HG03354 (cell line): ENCODE results near the gene METTL22.

Experiments
- ATAC-seq: cut with Tn5 transposase; IDR thresholded peaks from one replicate; pipeline ENCODE4 v1.9.1; 2021; ENCODE audit warnings: mild to moderate bottlenecking; ENCODE audit not compliant: unreplicated experiment, poor library complexity, severe bottlenecking

The METTL22 gene

GRCh38 chr16:8591451-8591850, 30.0 kb upstream of the METTL22 start:
- ATAC-seq, result no peak

GRCh38 chr16:8594149-8594666, 27.3 kb upstream of the METTL22 start:
- no peak for ATAC-seq

- ATAC-seq, result no peak
These were observed 25.7 kb upstream of the METTL22 start for GRCh38 chr16:8595783-8596182.

GRCh38 chr16:8596581-8596980, 24.9 kb upstream of the METTL22 start:
- ATAC-seq, result no peak

DNA sequence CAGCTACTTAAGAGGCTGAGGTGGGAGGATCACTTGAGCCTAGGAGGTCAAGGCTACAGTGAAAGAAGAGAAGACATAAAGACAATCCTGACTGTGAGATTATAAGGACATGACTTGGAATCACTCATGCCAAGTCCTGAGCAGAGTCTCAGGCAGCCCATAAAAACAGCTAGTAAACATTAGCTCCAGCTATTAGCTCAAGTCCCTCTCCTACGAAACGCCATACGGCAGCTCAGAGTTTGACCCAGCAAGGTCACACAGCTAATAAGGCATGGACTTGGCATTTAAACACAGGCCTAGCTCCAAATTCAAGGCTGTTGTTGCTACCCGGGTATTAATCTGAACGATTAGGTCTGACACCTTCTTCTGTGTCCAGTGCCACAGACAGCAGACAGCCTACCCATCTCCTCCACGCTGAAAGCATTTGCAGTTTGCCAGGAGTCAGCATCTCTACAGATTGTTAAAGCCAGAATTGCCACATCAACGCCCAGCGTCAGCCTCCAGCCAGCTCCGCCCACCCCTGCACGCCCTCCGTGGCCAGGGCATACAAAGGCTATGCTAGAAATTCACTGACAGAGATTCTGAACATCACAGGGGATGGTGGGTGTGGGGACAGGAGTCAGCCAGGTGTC, 21.2 kb upstream of the METTL22 start:
- ATAC-seq, result no peak

DNA sequence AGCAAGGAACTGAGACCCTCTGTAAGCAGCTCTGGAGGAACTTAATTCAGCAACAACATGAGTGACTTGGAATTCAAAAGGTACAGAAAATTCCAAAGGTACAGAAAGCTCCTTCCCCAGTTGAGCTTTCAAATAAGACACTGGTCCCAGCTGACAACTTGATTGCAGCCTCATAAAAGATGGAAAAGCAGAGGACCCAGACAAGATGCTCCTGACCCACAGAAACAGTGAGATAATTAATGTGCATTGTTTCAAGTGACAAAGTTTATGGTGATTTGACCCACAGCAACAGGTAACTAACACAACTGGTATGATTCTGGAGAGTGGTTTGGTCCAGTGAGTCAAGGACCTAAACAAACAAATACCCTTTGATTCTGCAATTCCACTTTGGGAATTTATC, 15.9 kb upstream of the METTL22 start:
- ATAC-seq, result no peak

DNA sequence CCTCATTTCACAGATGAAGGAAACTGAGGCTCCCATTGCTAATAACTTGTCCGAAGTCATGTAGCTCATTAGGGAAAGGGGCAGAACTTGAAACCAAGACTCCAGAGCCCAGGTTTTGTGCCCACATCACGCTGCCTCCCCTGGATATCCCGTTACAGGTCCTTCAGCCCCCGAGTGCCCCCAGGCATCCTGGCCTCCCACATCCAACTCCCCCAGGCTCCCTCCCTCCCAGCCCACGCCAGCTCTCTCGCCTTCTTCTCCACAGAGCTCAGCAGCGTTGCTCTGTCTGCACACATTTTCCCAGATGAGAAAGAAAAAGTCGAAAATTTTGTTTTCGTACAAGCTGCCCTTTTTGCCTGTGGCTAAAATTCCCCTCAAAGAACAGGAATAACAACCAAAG, 14.3 kb upstream of the METTL22 start:
- no peak for ATAC-seq

DNA sequence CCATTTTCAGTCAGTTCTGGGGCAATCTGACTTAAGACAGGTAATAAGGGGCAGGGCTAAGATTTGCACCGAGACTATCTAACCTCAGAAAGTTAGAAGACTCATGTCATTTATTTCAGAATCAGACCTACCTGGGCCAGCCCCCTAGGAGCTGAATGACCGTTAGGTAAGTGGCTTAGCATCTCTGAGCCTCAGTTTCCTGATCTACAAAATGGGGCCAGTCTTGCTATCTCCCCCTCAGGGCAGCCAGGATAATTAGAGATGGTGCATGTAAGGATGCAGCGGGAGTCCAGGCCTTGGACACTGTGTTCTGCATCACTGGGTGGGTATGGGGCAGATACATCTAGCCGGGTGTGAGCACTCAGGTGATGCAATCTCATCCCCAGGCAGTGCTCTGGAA, 10.4 kb upstream of the METTL22 start:
- ATAC-seq, result no peak

DNA sequence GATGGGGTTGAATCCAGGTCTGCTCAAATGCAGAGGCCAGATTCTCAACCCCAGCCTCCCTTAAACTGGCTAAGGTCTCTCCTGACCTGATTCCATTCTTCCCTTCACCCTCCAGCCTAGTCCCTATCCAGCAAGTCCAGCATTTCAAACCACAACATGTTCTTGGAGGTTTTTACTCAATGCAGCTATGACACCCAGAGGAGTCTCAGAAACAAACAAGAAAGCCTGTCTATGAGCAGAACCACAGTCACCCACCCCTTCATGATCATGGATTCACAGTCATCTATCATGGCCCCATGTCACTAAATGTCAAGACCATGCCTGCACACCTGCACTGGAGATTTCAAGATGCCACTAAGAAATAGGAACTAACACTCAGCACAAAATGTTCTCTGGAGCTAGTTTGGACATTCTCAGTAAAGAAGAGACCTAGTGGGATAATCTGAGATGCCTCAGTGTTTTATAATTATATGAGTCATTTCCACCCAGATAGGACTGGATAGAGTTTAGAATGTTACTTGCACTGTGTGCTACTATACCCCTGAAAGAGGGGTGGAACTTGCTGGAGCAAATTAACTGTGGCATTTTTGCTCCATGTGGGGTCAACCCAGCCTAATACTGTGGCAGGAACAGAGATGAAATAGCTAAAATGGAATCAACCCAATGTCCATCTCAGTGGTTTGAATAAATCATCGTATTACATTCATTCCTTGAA, 9.5 kb upstream of the METTL22 start:
- ATAC-seq, result no peak

DNA sequence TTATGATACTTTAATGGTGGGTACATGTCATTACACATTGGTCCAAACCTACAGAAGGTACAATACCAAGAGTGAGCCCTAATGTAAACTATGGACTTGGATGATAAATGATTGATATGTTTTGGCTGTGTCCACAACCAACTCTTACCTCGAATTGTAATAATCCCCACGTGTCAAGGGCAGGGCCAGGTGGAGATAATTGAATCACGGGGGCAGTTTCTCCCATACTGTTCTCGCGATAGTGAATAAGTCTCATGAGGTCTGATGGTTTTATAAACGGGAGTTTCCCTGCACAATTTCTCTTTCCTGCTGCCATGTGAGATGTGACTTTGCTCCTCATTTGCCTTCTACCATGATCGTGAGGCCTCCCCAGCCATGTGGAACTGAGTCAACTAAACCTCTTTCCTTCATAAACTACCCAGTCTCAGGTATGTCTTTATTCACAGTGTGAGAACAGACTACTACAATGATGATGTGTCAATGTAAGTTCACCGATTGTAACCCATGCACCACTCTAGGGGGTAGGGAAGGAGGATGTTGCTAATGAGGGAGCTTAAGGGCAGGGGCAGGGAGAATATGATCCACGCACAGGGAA, 7.0 kb upstream of the METTL22 start:
- ATAC-seq, result no peak

DNA sequence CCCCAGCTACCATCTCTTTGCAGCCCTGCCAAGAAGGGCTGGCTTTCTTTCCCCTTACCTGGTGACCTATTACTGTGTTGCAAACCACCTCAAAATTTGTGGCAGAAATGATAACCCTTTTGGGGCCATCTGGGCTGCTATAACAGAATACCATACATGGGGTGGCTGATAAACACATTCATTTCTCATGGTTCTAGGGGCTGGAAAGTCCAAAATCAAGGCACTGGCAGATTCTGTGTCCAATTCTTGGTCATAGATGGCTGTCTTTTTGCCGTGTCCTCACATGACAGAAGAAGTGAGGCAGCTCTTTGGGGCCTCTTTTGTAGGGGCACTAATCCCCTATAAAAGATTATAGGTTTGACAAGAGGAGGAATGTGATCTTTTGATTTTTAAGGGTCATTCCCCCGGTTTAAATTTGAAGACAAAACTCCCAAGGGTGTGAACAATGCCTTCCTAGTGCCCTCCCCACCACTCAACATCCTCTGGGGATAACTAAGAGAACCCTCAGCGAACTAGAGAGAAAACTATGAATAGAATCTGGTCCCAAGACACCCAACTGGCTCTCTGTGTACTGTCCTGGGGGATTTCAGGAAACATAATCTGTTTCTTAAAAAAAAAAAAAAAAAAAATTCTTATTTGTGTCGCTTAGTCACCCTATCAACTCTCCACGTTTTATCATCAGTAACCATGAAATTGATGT, 1.7 kb upstream of the METTL22 start:
- ATAC-seq, result no peak

DNA sequence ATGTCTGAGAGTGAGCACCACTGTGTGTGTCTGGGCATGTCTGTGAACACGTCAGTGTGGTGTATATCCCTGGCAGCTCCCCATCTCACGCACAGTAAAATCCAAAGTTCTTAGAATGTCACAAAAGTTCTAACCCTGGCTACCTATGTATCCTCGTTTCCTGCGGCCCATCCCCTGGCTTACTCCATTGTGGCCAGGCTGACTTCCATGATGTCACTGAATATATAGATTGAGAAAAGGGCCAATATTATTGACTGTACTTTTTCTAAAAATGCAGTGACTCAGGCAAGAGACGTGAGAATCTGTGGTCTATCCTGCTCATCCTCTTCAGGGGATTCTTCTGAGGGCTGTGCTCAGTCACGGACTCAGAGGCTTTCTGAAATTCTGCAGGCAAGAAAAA, 963 bp upstream of the METTL22 start:
- no peak for ATAC-seq

DNA sequence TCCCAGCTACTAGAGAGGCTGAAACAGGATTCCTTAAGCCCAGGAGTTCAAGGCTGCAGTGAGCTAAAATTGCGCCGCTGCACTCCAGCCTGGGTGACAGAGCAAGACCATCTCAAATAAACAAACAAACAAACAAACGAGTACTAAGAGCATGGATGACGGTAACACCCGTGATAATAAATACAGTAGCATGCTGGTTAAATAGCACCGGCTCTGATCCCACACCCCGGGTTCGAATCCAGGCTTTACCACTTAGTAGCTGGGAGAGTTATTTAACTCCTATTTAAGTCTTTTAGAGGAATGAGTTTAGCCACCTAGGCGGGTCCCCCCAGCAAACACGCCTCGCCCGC, 301 bp upstream of the METTL22 start:
- ATAC-seq, result no peak

GRCh38 chr16:8622315-8622656, 788 bp downstream of the METTL22 start:
- peak; percentile 16 for ATAC-seq

DNA sequence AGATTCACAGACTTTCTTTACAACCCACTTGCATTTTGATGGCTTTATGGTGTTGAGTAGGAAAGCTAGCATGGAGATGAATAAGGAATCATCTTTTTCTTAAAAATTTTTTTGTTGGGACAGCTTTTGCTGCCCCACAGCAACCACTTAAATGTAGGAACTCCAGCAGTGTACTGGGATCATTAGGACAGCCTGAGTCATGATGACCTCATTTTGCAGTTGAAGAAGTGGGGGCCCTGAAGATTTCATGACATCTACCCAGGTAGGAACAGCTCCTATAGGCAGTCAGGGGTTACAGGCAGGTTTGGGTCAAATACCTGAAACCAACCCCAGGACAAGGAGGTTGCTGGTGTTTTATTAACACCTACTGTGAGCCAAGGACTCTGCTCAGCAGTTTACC, 2.1 kb downstream of the METTL22 start:
- ATAC-seq, result no peak

DNA sequence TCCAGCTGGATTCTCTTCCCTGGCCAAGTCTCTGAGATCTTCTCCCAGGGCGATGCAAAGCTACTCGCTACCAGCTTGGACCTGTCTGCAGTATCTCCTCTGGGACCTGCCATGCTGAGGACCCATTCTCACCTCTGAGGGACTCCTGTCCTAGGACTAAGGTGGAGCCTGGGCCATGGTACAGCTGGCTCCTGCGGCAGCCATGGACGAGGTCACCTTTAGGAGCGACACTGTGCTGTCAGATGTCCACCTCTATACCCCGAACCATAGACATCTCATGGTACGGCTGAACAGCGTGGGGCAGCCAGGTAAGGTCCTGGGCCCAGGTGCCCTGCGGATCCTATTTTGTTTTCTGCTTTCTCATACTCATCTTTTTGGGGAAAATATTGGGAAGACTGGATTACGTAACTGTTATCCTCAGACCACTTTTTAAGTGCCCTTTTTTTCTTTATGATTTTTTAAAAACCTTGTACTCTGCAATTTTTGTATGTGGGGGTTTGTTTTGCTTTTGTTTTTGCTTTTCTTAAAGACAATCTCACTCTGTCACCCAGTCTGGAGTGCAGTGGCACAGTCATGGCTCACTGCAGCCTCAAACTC, 4.1 kb downstream of the METTL22 start:
- ATAC-seq, result no peak

DNA sequence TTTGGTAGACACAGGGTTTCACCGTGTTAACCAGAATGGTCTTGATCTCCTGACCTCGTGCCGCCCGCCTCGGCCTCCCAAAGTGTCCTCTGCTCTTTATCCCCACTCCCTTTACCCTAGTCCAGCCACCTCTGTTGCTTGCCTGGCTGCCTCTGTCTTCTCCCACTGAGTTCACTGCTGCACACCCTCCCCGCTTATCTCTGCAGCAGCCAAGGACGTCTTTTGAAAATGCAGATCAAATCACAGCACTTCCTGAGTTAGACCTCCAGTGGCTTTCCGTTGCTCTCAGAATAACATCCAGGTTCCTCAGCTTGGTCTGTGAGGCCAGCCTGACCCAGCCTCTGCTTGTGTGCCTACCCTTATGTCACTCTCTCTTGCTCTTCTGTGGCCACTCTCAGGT, 5.4 kb downstream of the METTL22 start:
- ATAC-seq, result no peak

- ATAC-seq, result no peak
These were observed 6.0 kb downstream of the METTL22 start for GRCh38 chr16:8627456-8627855.

GRCh38 chr16:8628981-8629725, 7.7 kb downstream of the METTL22 start:
- no peak for ATAC-seq
